Panc1 (cell line): ENCODE data around the gene MROH7. TPM values are rescaled to one million over a fixed set of nuclear protein-coding genes. Genes with fewer than 3 reads are reported as not detected.

Experiments used
- ATAC-seq: fragments of 200-7000 bp; cut with Tn5 transposase; 2 replicates; pipeline ENCODE4 v1.9.1; 2020; ENCODE audit warnings: mild to moderate bottlenecking, moderate library complexity
- BruUV-seq: library from RNA; stranded (reverse); fragments of 400-500 nt; replicated peaks from 2 replicates; lab custom pipeline; 2021; lab: Mats Ljungman, UMichigan
- CTCF ChIA-PET: fragments of 300-600 bp; sonication (Branson Sonifier 250); formaldehyde crosslinking; loops from one replicate; lab custom pipeline; 2022; ENCODE audit warnings: antibody characterized with exemption; lab: Charles Lee
- POLR2A ChIA-PET: fragments of 300-600 bp; sonication (Branson Sonifier 250); formaldehyde crosslinking; loops from one replicate; lab custom pipeline; 2022; ENCODE audit warnings: antibody characterized with exemption; lab: Charles Lee
- DNase-seq: peaks from one replicate; pipeline ENCODE4 v3.0.0-alpha.2; 2010; ENCODE audit warnings: low read depth, low spot score
- H3K27ac ChIP-seq: 2 replicates; pipeline ENCODE4 v1.5.1; 2011; ENCODE audit warnings: mild to moderate bottlenecking, low read length, inconsistent platforms
- H3K27me3 ChIP-seq: fragments of 200-500 bp; sonication (Bioruptor generic); 2 replicates; pipeline ENCODE4 v1.6.0; 2014; ENCODE audit warnings: low read length, inconsistent platforms; ENCODE audit not compliant: control insufficient read depth, insufficient read depth
- H3K36me3 ChIP-seq: fragments of 200-500 bp; sonication (Bioruptor generic); 2 replicates; pipeline ENCODE4 v1.5.1; 2014; ENCODE audit warnings: inconsistent platforms, mild to moderate bottlenecking, low read length, moderate library complexity; ENCODE audit not compliant: control insufficient read depth, insufficient read depth
- H3K4me1 ChIP-seq: 2 replicates; pipeline ENCODE4 v1.5.1; 2011; ENCODE audit warnings: inconsistent platforms, mild to moderate bottlenecking, low read length, moderate library complexity; ENCODE audit not compliant: control insufficient read depth, insufficient read depth
- H3K4me3 ChIP-seq, 2 experiments: 2 replicates each; pipeline ENCODE4 v1.5.1; 2011 to 2012; ENCODE audit warnings: low read depth in 2 of 2, low read length in 2 of 2, mild to moderate bottlenecking in 2 of 2, inconsistent platforms in 1 of 2, moderate library complexity in 1 of 2
- H3K9me3 ChIP-seq: fragments of 200-500 bp; sonication (Bioruptor generic); 2 replicates; pipeline ENCODE4 v1.5.1; 2014; ENCODE audit warnings: low read depth, mild to moderate bottlenecking, inconsistent platforms, low read length, moderate library complexity; ENCODE audit not compliant: control insufficient read depth, insufficient read depth
- CTCF ChIP-seq: fragments of 450-650 bp; IDR thresholded peaks from 2 replicates; pipeline ENCODE4 v1.5.1; 2017; ENCODE audit warnings: mild to moderate bottlenecking
- POLR2AphosphoS5 ChIP-seq: IDR thresholded peaks from 2 replicates; pipeline ENCODE4 v1.6.1; 2012; ENCODE audit warnings: mild to moderate bottlenecking, low read depth, low read length, moderate library complexity
- REST ChIP-seq, 2 experiments: IDR thresholded peaks; 2 replicates each; pipeline ENCODE4 v1.6.1; 2011 to 2012; ENCODE audit warnings: low read depth in 2 of 2, control low read depth in 1 of 2, low read length in 1 of 2, mild to moderate bottlenecking in 1 of 2, moderate library complexity in 1 of 2; ENCODE audit not compliant: insufficient read depth in 1 of 2
- SIN3A ChIP-seq: IDR thresholded peaks from 2 replicates; pipeline ENCODE4 v1.6.1; 2012; ENCODE audit warnings: low read depth, mild to moderate bottlenecking, low read length, moderate library complexity, borderline replicate concordance; ENCODE audit not compliant: insufficient read depth
- TCF7L2 ChIP-seq: IDR thresholded peaks from 2 replicates; pipeline ENCODE4 v1.6.1; 2011; ENCODE audit warnings: mild to moderate bottlenecking, low read depth, low read length, inconsistent platforms
- in situ Hi-C: cut with HindIII; loops from 2 replicates; pipeline ENCODE4 v1.10.0; 2016; ENCODE audit warnings: low sequenced_read_pairs, low pct_unique_long_range_greater_than_20kb
- intact Hi-C: fragments of 100-400 bp; cut with micrococcal nuclease; formaldehyde crosslinking; loops from one replicate; pipeline ENCODE4 v1.10.0; 2022; ENCODE audit not compliant: unreplicated experiment
- total RNA-seq: library from RNA; stranded (reverse); gene quantifications from one replicate; pipeline ENCODE4 v1.2.1, GENCODE V29; 2021; ENCODE audit not compliant: unreplicated experiment

Gene MROH7
- total RNA-seq, 1 experiment from 2014 or later, result not detected

- DNase-seq (no peak), ATAC-seq (no peak)
- no peaks in the 10 kb centered on the region for H3K36me3 ChIP-seq
- POLR2A ChIA-PET, result no interaction called here
- no peak overlapping the region for H3K4me3 ChIP-seq
- CTCF ChIA-PET, result no interaction called here
- no peaks in the 10 kb centered on the region for H3K9me3 ChIP-seq
- peaks cover 5% of the 10 kb centered on the region for H3K27me3 ChIP-seq
- intact Hi-C loops, result no loop called here
- H3K4me1 ChIP-seq, result no peaks in the 10 kb centered on the region
- in situ Hi-C loops, result no loop called here
- no TSS peak for BruUV-seq
- TF ChIP-seq CTCF (no peak), TCF7L2 (no peak), POLR2AphosphoS5 (no peak), REST (IDR thresholded peaks at IDR 0.05; ENCODE audit: insufficient read depth in 1 of 2, low read depth in 2 of 2, low read length in 1 of 2) (no peak), SIN3A (no peak)
- H3K27ac ChIP-seq, result no peak overlapping the region
These were observed 68.1 kb downstream of the MROH7 start for GRCh38 chr1:54709547-54710292.

DNA sequence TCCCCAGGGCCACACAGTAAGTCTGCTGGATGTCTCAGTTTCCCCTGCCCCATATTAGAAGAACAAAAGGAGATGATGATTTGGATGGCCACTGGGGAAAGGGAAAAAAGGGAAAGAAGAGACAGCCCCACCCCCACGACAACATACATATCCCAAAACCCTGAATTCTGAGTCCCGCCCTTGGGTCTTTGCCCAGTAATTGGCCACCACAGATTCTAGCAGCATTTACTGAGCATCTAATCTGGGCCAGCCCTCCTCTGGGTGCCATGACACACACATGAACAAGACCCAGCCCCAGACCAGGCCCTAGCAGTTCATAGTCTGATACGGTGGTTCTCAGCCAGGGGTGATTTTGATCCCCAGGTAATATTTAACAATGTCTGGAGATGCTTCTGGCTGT, 68.8 kb downstream of the MROH7 start:
- in situ Hi-C loops, result no loop called here

More for the DNA sequence above, 68.8 kb downstream of the MROH7 start:
- Histone ChIP-seq H3K4me1 (0 out of 2 replicates have a peak, but pooled peaks cover 5% of the 10 kb centered on the region), H3K36me3 (no peaks in the 10 kb centered on the region), H3K4me3 (no peak overlapping the region), H3K9me3 (no peaks in the 10 kb centered on the region), H3K27ac (no peak overlapping the region), H3K27me3 (peaks cover 5% of the 10 kb centered on the region)
- DNase-seq (no peak), ATAC-seq (no peak)
- BruUV-seq, result no TSS peak
- TF ChIP-seq REST (IDR thresholded peaks at IDR 0.05; ENCODE audit: insufficient read depth in 1 of 2, low read depth in 2 of 2, low read length in 1 of 2) (no peak), CTCF (no peak), SIN3A (no peak), TCF7L2 (no peak), POLR2AphosphoS5 (no peak)
- CTCF ChIA-PET, result no interaction called here
- POLR2A ChIA-PET, result no interaction called here
- intact Hi-C loops, result no loop called here
